Stimulated activated CD8-positive, alpha-beta memory T cell treated with anti-CD3 and anti-CD28 coated beads, Interleukin-12 subunit alpha, Interleukin-12 subunit beta, amount 100 ng/mL, for 4 hours (primary cell): ENCODE results near the gene SEC61B.

Experiments used
- DNase-seq: peaks from one replicate; pipeline ENCODE4 v3.0.0-alpha.2; 2020; ENCODE audit warnings: low read depth

SEC61B gene

DNA sequence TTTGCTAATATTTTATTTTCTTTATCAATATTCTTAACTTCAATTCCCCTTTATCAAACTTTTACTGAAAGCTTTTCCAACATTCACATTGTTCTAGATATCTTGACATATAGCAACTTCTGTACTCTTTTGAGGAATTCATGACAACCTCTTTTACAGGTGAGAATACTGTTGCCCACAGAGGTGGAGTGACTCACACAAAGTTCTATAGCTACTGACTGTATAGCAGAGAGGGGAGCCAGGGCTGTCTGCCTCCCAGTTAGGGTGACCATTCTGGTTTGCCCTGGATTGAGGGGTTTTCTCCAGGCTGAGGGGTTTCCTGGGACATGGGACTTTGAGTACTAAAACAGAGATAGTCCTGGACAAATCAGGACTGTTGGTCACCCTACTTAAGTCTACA is 16.2 kb downstream of the SEC61B start:
- DNase-seq, result no peak

DNA sequence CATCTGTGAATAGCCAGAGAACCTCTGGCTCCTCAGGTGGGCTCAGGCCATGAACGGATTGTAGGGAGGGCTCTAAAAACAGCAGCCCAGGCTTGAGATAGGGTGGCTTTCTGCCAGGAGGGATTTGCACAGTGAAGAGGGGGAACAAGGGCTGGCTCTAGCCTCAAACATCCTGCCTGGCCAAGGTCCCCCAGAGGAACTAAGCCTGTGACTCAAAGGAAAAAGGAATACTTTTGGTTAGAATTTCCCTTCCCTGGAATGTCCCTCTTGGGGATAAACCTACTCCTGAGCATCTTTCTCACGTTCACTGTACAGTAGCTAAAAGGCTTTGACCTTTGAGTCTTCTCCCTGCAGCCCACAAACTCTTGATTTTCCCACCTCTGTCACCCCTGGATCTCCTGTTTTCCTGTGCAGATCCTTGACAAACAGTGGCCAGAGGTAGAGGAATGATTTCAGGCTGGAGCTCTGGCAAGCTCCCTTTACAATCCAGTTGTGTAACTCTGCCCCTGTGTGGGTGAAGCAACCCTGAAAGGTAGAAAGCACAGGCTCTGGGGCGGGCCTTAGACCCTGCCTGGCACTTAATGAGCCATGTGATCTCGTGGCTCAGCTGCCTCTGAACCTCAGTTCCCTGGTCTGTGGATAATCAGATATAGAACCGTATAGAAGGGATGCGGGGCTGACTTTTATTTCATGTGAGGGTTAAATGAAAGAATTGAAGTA is 17.4 kb downstream of the SEC61B start:
- DNase-seq, result no peak

DNA sequence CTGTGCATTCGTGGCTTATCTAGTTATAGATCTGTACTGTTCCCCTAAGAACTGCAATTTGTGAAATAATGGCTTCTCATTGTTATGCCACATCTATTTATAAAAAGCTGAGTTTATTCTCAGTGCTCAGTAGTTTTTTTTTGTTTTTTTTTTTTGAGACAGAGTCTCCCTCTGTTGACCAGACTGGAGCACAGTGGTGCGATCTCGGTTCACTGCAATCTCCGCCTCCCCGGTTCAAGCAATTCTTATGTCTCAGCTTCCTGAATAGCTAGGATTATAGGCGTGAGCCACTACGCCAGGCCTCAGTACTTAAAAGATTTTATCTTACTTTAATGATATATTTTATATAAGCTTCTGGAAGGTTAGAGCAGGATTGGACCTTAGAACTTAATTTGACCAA is 19.0 kb downstream of the SEC61B start:
- no peak for DNase-seq

DNA sequence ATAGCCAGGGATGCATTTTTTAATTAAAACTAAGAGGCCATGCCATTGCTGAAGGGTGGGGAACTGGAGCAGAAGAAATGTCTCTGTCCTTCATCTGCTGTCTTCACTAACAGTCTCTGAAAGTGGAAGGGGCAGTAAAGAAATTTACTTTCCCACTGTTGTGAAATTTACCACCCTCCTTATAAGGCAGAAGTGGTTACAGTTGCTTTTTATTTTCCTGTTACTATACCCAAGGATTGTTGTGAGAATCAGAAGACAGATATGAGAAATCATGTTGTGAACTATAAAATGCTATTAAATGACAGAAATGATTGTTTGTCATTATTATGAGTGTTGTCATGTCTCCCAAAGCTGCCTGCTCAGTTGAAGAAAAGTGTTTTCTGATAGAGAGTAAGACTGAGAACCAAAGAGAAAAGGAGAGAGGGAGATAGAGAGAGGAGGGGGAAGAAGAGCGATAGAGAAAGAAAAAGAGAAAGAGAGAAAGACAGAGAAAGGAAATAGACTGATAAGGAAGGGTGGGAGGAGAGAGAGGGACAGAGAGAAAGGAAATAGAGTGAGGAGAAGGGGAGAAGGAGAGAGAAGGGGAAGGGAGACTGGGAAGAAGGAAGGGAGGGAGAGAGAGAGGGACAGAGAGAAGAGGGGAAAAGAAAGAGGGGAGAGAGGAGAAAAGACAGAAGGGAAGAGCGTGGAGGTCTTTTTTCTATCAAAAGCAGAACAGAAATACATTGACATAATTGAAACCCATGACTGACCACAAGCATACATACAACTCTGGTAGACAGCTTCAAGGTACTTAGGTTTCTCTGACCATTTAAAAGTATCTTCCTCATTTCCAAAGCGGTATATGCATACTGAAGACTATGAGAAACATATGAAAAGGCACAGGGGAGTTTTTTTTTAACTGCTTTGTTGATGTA is 22.5 kb downstream of the SEC61B start:
- no peak for DNase-seq

DNA sequence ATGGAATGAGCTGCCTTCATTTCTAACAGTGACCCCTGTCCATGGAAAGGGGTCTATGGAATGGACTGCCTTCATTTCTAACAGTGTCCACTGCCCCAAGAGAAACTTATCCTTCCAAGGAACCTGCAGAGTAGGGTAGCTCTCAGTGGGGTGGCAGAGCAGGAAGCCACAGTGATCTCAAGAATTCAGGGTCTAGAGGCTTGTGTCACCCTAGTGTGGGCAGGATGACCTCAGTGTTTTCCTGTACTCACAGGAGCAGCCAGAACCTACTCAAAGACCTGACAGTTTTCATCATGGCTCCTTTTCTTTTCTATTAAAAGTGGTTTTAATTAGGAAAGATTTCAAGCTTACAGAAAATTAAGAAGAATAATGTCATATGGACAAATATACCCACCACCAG is 27.5 kb downstream of the SEC61B start:
- DNase-seq, result no peak

DNA sequence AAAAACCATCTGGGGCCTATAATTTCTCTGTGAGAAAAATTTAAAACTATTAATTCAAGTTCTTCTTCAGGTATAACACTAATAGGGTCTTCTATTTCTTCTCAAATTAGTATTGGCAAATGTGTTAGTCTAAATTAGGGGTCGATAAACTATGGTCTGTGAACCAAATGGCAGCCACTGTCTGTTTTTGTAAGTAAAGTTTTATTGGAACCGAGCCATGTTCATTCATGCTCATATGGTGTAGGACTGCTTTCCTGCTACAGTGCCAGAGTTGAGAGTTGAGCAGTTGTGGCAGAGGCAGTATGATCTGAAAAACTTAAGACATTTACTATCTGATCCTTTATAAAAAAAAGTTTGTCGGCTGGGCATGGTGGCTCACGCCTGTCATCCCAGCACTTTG is 29.1 kb downstream of the SEC61B start:
- DNase-seq, result no peak

DNA sequence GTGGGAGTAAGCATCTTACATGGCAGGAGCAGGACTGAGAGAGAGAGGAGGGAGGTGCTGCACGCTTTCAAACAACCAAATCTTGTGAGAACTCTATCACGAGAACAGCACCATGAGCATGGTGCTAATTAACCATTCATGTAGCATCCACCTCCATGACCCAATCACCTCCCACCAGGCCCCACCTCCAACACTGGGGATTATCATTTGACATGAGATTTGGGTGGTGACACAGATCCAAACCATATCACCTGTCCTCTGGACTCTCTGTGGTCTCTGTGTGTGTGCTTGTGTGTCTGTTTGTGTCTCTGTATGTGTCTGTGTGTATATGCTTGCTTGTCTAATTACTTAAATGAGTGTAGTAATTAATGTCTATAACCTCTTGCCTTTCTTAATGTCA is 31.1 kb downstream of the SEC61B start:
- no peak for DNase-seq

DNA sequence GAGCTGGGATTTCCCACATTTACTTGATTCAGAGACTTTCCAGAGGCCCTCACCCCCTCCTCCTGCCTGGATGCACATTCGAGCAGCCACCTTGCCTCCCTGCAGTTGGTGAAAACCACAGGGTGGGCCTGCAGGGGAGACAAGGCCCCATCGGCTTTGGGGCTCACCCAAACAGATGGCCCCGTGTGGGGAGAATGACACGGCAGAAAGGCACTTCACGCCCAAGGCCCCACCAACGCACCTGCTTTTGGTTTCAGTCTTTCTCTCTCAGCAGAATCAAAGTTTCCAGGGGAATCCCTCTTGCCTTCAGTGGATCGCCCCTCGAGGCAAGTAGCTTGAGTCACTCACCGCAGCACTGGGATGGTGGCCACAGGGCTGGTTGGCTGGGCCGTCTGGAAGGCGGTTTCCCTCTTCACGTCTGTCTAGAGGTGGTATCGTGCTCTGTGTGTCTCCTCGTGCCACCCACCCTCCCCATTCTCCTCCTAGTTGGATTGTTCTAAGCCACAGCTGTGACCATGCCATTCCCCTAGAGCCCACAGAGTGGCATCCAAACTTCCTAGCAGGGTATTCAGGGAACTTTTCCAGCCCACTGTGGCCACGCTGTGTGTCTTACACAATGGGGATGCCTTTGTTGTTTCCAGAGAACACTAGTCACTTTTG is 31.8 kb downstream of the SEC61B start:
- DNase-seq, result peak; percentile 50

DNA sequence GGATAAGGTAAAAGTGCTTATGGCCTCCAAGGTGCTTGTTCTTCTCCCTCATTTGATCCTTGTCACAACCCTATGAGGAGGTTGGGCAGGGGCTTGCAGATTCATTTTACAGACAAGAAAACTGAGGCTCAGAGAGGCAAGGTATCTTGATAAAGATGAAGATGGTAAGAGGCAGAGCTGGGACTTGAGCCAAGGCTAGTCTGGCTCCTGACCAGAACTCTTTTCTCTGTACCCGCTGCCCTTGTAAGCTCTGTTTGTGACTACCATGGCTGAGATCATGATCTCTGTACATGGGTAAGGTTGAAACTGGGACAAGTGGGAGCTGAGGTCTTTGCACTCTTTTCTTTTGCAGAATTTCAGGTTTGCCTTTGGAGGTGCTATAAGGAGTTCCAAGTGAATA is 33.6 kb downstream of the SEC61B start:
- no peak for DNase-seq

DNA sequence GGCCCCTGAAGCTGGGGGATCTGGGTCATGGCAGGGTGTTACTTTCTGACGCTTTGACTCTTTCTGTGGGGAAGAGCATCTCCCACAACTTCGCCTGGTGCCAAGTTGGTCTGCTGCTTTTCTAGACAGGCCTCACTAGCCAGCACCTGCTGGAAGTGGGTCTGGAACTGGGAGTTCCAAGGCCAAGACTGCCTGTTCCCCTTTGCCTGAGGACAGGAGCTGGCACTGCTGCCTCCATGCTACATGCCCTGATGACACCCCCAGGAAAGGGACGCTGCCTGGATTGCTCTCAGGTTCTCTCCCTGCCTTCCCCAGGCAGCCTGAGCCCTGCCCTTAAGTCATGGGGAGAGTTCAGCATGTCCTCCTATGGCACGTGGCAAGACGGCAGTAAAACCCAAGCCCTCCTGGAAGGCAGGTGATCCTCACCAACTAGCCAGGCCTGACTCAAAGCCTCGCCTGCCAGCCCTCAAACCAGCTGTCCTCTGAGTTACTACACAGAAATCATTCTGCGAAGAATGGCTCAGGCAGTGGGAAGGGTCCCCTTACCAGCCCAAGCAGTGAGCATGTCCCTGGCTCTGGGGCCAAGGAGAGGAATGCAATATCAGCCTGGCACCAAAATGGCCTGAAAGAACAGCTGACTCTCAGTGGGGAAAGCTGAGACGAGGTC is 35.8 kb downstream of the SEC61B start:
- no peak for DNase-seq

DNA sequence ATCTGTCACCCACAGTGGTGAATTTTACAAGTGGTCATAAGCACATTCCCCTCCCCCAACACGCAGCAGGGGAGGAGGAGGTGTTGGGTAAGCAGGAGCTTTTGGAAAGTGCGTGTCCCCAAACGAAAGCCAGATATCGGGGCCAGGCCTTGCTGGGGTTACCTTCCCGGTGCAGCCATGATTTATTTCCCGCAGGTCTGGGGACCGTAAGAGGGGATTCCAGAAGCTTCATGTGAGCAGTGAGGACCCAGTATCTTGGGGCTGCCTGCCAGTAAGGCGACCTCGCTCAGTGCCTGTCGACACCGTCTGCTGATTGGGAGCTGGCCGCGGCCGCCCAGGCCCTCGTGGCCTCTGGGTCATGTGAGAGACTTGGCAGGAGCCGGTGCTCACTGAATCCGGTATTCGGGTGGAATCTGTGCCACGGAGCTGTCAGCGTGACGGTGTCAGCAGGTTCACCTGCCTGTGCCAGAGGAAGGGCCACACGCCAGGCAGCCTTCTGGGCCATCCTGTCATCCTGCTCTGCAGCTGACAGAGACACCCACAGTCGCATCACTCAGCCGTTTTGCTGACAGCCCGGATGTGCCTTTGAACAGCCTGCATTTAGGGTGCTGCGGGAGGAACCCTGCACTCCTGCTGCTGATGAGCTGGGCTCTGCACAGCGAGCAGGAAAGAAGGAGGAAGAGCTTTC is 37.3 kb downstream of the SEC61B start:
- no peak for DNase-seq

DNA sequence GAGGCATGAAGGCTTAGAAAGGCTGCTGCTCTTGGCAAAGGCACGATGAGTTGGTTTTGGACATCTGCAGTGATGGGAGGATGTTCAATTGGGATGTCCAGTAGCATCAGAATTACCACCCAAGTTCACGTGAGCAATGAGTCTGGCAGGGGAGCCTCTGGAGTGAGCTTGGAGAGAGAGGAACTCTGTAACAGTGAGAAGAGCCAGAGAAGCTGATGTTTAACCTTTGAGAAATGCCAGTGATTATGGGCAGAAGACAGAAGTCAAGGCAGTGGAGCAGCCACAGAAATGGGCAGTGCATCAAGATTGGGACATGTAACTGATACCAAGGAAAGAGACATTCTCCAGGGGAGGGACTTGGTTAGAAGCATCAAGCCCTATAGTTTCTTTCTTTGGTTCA is 39.8 kb downstream of the SEC61B start:
- DNase-seq, result no peak

DNA sequence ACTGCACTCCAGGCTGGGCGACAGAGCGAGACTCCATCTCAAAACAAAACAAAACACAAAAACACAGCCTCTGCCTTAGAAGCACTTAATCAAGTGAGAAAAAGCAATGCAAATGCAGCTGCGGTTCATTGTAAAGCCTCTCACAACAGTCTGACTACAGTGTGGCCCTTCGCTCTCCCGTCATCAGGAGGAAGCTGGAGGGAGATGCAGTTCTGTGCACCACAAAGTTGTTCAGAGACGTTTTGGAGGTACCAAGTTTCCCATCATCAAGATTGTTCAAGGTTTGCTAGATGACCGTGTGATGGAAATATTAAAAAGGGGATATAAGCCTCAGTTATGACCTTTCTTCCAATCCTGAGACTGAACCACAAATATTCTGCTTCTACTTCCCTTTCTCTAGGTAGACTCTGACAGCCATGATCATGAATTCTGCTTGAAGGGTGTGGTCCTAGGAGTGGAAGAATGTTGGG is 40.9 kb downstream of the SEC61B start:
- no peak for DNase-seq

DNA sequence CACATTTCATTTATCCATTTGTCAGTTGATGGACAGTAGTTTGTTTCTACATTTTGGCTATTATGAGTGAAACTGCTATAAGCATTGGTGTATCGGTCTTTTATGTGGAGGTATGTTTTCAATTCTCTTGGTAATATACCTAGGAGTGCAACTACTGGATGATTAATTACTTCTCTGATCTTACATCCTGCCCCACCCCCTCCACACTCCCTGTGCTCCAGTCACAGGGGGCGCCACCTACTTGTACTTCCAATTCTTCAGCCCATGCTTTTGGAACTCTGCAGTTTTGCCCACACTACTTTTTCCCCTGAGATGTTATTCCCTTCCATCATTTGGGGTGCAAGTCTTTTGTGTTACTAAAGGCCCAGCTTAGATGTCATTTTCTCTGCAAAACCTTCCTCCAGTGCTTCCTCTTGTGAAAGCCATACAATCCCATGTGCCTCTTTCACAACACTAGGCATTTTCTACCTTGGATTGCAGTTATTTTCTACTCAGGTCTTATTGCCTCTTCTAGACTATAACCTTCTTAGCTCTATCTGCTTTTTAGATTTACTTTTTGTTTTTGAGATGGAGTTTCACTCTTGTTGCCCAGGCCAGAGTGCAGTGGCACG is 42.1 kb downstream of the SEC61B start:
- no peak for DNase-seq

DNA sequence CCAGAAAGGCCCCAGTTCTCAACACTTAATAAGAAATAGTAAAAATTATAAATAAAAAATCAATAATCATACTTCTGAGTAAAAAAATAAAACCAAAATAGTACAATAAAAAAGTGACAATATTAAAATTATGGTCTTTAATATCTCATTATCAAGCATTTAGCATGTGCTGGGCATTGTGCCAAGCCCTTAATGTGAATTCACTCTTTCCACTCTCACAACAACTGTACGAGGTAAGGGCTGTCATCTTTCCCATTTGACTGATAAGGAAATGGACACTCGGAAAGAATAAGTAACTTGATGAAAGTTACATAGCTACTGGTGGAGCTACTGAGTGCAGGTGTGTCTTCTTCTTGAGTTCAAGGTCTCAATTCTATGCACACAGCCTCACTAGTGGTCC is 43.6 kb downstream of the SEC61B start:
- DNase-seq, result no peak

DNA sequence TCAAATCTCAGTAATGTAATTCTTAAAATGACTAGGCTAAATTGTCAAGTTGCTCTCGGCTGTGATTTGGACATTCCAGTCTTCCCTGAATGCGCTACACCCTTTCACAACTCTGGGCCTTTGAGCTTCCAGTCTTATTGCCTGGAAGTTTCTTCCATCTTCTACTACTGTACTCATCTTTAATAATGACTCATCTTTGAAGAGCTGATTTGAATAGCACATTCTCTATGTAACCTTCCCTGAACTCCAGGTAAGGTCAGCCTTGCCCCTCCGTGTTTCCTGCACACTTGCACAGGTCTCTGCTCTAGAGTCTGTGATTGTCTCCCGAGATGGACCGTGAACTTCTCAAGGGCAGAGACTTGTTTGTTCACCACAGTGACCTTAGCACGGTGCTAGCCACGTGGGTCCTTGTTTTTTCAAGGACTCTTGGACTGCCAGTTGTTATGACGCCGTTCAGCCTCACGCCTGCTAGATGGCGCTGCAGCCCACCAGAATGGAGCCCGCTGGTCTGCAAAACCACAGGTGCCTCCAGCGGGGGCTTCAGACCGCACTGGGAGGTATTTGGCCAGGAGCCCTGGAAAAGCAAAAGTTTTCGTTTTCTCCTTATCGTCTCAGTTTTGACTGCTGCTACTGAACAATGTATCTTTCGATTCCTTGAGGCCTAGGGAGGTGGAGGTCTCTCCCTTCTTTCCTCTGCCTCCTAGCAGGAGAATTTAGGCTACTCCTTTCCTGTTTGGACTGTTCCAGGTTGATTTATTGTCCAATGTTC is 44.4 kb downstream of the SEC61B start:
- peak; percentile 39 for DNase-seq

DNA sequence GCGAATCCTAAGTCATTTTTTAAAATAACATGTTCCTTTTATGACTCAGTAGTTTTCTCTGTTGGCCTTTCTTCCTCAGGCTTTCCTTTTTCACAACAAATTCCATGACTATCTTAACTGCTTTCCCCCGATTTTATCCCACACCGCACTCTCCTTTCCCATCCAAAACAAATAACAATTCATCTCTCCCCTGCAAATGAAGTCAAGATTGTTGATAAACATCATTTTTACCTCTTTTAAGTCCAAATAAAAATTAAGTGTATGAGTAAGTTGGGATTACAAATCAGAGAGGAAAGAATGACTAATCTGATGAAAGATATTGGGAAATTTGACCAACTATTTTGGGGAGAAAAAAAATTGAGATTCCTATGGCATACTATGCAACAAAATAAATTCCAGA is 47.3 kb downstream of the SEC61B start:
- no peak for DNase-seq

DNA sequence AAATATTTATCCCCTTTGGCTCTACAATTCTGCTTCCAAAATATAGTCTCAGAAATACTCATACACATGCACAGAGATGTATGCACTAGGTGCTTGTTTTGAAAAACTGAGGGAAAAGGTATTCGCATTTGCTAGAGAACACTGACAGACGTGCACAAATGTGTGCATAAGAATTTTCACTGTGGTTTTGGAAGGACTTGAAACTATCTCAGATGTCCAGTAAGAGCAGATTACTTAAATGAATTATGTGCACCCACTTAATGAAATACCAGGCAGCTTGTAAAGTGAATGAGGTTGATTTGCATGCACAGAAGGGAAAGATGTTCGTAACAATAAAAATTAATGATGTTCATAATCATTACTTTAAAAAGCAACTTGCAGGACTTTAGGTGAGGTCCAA is 48.4 kb downstream of the SEC61B start:
- DNase-seq, result no peak

DNA sequence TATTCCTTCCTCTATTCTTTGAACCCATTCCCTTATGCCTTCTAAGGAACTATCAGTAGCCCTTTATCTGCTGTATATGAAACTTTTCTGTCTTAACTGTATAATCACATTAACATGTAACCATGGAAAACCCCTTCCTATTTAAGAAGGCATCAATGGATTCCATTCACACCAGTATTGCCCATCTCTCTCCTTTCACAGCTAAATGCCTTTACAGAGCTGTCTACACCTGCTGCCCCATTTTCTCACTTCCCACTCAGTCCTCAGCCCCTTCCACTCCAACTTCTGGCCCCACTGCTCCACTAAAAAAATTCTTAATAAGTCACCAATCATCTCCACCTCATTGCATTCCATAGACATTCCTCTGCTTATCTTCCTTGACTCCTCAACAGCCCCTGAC is 50.8 kb downstream of the SEC61B start:
- DNase-seq, result no peak

DNA sequence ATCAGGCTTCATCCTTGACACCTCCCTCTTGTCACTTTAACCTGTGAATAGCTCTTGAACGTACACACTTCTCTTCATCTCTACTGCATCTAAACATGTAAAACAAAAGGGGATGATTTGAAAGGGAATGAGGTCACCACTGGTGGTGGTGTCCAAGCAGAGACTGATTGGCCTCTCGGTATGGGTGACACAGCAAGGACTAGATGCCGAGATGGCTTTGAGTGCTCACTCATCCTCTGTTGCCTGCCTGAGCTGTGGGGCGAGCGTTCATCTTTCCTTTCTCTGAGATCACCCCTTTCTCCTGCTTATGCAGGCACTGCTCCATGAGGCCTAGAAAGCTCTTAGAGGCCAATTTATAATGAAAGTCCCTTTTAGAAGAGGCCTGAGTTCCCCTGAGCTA is 51.9 kb downstream of the SEC61B start:
- no peak for DNase-seq

DNA sequence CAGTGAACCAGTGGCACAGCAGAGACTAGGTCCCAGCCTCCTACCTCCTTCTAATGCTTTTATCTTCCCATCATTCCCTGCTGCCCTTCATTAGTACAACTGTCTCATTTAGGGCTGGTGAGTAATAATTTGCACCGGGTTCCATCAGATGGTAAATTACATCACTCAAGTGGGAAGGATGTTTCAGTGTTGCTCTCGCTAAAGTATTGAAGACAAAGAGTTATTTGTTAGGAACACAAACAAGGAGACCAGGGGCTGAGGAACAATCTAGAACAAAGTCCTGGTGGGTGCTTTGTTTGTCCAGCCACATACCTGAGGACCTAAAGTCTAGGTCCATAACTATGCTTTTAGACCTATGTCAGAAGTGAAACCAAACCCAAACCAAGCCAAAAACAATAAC is 52.4 kb downstream of the SEC61B start:
- no peak for DNase-seq
